ACC112 (cell line): Measurements from ENCODE around the gene PPM1J.

Source experiments
- H2AFZ ChIP-seq: fragments of 200-600 bp; sonication (generic); one replicate; pipeline ENCODE4 v1.6.0; 2017; ENCODE audit warnings: antibody characterized with exemption, low read length; ENCODE audit not compliant: unreplicated experiment
- H3K27ac ChIP-seq: fragments of 200-600 bp; sonication (generic); 2 replicates; pipeline ENCODE4 v1.5.1; 2014; ENCODE audit warnings: low read depth, mild to moderate bottlenecking, antibody characterized with exemption, low read length, moderate library complexity
- H3K27me3 ChIP-seq: fragments of 200-600 bp; sonication (generic); 2 replicates; pipeline ENCODE4 v1.6.1; 2014; ENCODE audit warnings: mild to moderate bottlenecking, antibody characterized with exemption, low read length, moderate library complexity, mixed read lengths; ENCODE audit not compliant: insufficient read depth
- H3K36me3 ChIP-seq: fragments of 200-600 bp; sonication (generic); 2 replicates; pipeline ENCODE4 v1.6.1; 2016; ENCODE audit warnings: mild to moderate bottlenecking, antibody characterized with exemption, low read length, moderate library complexity, mixed read lengths; ENCODE audit not compliant: insufficient read depth
- H3K4me1 ChIP-seq: fragments of 200-600 bp; sonication (generic); one replicate; pipeline ENCODE4 v1.6.1; 2016; ENCODE audit warnings: low read length, mixed read lengths; ENCODE audit not compliant: insufficient read depth, unreplicated experiment, control insufficient read depth
- H3K4me3 ChIP-seq: fragments of 200-600 bp; sonication (generic); 2 replicates; pipeline ENCODE4 v1.5.1; 2014; ENCODE audit warnings: mild to moderate bottlenecking, low read depth, low read length
- H3K79me2 ChIP-seq: fragments of 200-600 bp; sonication (generic); one replicate; pipeline ENCODE4 v1.6.0; 2016; ENCODE audit warnings: low read length; ENCODE audit not compliant: control insufficient read depth, unreplicated experiment, insufficient read depth

PPM1J gene

GRCh38 chr1:112686835-112687234, 28.3 kb downstream of the PPM1J start:
- Histone ChIP-seq H3K4me1 (peaks cover 4% of the 10 kb centered on the region), H3K79me2 (peaks cover 38% of the 10 kb centered on the region), H3K4me3 (no peak overlapping the region), H3K27me3 (no peaks in the 10 kb centered on the region), H3K27ac (no peak overlapping the region), H3K36me3 (0 out of 2 replicates have a peak, but pooled peaks cover 4% of the 10 kb centered on the region), H2AFZ (no peak overlapping the region)

- Histone ChIP-seq H3K27me3 (no peaks in the 10 kb centered on the region), H3K4me1 (peaks cover 4% of the 10 kb centered on the region), H3K36me3 (0 out of 2 replicates have a peak, but pooled peaks cover under 1% of the 10 kb centered on the region), H3K27ac (no peak overlapping the region), H2AFZ (no peak overlapping the region), H3K79me2 (peaks cover 38% of the 10 kb centered on the region), H3K4me3 (no peak overlapping the region)
These were observed 28.7 kb downstream of the PPM1J start for GRCh38 chr1:112686417-112686816.

DNA sequence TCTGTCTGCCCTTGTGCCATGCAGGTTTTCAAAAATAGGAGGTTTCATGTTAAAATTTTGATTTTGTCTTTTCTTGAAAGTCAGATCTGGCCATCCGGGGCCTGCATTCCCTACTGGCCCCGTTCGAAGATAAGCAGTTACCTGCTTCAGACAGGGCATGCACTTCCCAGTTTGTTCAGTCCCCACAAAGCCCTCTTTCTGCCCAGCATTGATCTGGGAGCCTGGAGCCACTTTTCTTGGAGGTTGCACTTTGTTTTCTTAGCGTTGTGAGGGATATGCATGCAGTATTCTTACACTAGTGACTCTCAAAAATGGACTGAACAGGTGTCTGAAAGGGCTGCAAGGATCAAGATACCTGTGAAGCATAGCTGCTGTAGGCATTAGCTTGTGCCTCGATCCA, 29.2 kb downstream of the PPM1J start:
- H3K27ac ChIP-seq = no peak overlapping the region
- no peaks in the 10 kb centered on the region for H3K27me3 ChIP-seq
- H2AFZ ChIP-seq = no peak overlapping the region
- peaks cover 40% of the 10 kb centered on the region for H3K79me2 ChIP-seq
- peaks cover 4% of the 10 kb centered on the region for H3K4me1 ChIP-seq
- no peak overlapping the region for H3K4me3 ChIP-seq
- no peaks in the 10 kb centered on the region for H3K36me3 ChIP-seq

GRCh38 chr1:112678605-112679004, 36.5 kb downstream of the PPM1J start:
- Histone ChIP-seq H3K27me3 (no peaks in the 10 kb centered on the region), H3K36me3 (no peaks in the 10 kb centered on the region), H3K4me1 (peaks cover 26% of the 10 kb centered on the region), H3K79me2 (peaks cover 69% of the 10 kb centered on the region), H2AFZ (no peak overlapping the region), H3K27ac (no peak overlapping the region), H3K4me3 (no peak overlapping the region)

DNA sequence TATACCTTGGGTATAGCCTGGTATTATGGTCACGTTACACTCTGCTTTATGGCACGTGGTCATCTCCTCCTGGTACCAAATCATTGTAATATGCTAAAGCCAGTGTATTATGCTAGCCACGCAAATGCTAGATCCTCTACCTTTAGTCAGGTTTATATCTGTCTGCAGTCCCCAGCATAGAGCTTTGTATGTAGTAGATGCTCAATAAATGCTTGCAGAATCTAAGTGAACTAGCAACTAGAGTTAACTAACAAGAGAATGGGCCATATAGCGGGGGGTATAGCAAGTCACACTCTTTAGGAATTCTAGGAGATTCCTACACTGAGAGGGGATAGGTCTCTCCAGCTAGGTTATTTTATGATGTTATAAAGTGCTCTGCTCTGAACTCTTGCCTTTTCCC, 37.6 kb downstream of the PPM1J start:
- peaks cover 62% of the 10 kb centered on the region for H3K79me2 ChIP-seq
- no peak overlapping the region for H3K27ac ChIP-seq
- H3K36me3 ChIP-seq = no peaks in the 10 kb centered on the region
- no peak overlapping the region for H3K4me3 ChIP-seq
- no peaks in the 10 kb centered on the region for H3K27me3 ChIP-seq
- H3K4me1 ChIP-seq = peaks cover 37% of the 10 kb centered on the region
- H2AFZ ChIP-seq = no peak overlapping the region

GRCh38 chr1:112676543-112676942, 38.6 kb downstream of the PPM1J start:
- no peak overlapping the region for H3K27ac ChIP-seq
- H3K36me3 ChIP-seq = peaks cover 4% of the 10 kb centered on the region; the same call in 1 of the 2 replicates
- H3K79me2 ChIP-seq = peaks cover 55% of the 10 kb centered on the region
- no peak overlapping the region for H2AFZ ChIP-seq
- peak overlapping the region; percentile 91 for H3K4me3 ChIP-seq
- no peaks in the 10 kb centered on the region for H3K27me3 ChIP-seq
- H3K4me1 ChIP-seq = peaks cover 40% of the 10 kb centered on the region

DNA sequence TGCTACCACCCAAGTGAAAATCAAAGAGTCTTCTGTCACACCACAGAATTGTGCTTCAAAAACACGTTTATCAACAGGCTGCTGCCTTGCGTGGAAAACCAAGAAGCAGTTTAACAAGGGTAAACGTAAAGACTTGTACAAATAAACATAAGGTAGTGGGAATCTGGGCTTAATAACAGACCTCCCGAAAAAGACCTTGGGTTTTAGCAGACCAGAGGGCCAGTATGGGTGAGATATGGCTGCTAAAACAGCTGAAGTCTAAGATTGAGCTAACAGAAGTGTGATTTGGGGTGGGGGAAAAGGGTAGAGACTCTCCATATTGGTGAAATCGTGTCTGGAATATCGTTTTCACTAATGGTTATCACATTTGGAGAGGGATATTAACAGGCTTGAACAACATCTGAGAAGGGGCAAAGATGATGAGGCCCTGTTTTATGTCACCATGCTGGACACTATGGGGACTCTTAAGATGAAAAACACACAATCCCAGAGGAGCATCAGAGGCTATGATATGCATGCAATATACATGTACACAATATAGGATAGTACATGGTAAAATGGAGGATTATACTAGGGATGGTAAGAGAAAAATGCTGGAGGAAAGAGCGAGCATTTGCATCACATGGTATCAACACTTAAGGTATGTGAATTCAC, 39.3 kb downstream of the PPM1J start:
- Histone ChIP-seq H2AFZ (peak overlapping the region; percentile 67), H3K4me3 (peak overlapping the region; percentile 91), H3K27me3 (no peaks in the 10 kb centered on the region), H3K79me2 (peaks cover 53% of the 10 kb centered on the region), H3K27ac (peak overlapping the region; percentile 78; the same call in 1 of the 2 replicates), H3K4me1 (peaks cover 40% of the 10 kb centered on the region), H3K36me3 (peaks cover 4% of the 10 kb centered on the region)

DNA sequence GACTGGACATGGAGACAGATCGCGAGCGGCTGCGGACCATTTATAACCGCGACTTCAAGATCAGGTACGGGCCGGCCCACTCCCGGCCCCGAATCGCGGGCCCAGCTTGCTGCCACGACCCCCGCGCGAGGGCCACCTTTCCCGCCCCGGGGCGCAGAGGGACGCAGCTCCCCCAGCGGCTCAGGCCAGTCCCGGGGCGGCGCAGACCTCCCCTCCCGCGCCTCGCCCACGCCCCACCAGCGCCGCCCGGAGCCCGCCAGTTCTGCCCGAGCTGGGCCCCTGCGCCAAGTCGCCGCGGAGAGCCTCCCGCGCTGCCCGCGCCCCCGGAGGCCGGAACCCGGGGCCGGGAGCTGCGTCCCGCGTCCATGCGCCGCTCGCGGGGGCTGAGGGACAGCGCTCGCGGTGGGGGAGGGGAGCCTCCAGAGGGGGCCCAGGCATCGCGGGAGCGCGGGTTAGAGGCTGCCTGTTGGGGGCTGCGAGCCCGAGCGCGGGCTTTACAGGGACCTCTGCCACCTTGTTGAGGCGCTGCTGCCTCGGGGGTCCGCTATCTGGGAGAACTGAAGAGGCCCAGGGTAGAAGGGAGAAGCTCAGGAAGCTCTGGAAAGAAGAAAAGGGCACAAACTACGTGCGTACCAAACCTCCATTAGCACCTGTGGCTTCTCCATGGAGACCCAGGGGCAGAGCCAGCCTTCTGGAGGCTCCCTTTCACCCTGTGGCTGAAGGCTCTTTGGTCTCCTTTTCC, 40.0 kb downstream of the PPM1J start:
- Histone ChIP-seq H3K4me1 (peaks cover 40% of the 10 kb centered on the region), H3K4me3 (peak overlapping the region; percentile 91), H3K27ac (peak overlapping the region; percentile 78), H3K79me2 (peaks cover 50% of the 10 kb centered on the region), H3K36me3 (peaks cover 4% of the 10 kb centered on the region), H2AFZ (peak overlapping the region; percentile 74), H3K27me3 (no peaks in the 10 kb centered on the region)

GRCh38 chr1:112674440-112674985, 40.6 kb downstream of the PPM1J start, which contains the start of gene MOV10:
TSS of gene MOV10 (plus strand) at chr1:112674659. CDS start at chr1:112674913, 254 bp downstream.
- peak within 1 kb of the TSS; percentile 91 for H3K4me3 ChIP-seq
- H3K27ac ChIP-seq = peak within 1 kb of the TSS; percentile 78
- peaks cover 9% of the 10 kb centered on the region for H3K36me3 ChIP-seq
- peaks cover 40% of the 10 kb centered on the region for H3K4me1 ChIP-seq
- peak within 1 kb of the TSS; percentile 74 for H2AFZ ChIP-seq
- peaks cover 43% of the 10 kb centered on the region for H3K79me2 ChIP-seq
- H3K27me3 ChIP-seq = no peaks in the 10 kb centered on the region

GRCh38 chr1:112673592-112674439, 41.3 kb downstream of the PPM1J start:
- Histone ChIP-seq H3K27ac (peak overlapping the region; percentile 78), H3K79me2 (peaks cover 37% of the 10 kb centered on the region), H3K27me3 (no peaks in the 10 kb centered on the region), H3K4me1 (peaks cover 40% of the 10 kb centered on the region), H3K4me3 (peak overlapping the region; percentile 91), H3K36me3 (peaks cover 16% of the 10 kb centered on the region), H2AFZ (peak overlapping the region; percentile 20)
